Spinal cord (tissue), 10 donors: ENCODE measurements around the gene THOC7. TPM values are rescaled to one million over a fixed set of nuclear protein-coding genes. Genes with fewer than 3 reads are reported as not detected.
A peak's percentile ranks its signal among the peaks of the same experiment; 100 is the strongest.

Source experiments
- DNase-seq, 6 donors: peaks; one replicate each; pipeline versions ENCODE4 v3.0.0 to v3.0.0-alpha.2; 2013 to 2015; ENCODE audit warnings: low spot score in 6 of 6, low read depth in 4 of 6
- H3K27ac ChIP-seq: one replicate; pipeline ENCODE4 v1.5.1; 2013; ENCODE audit warnings: low read depth, low read length, control low read depth
- H3K27me3 ChIP-seq: one replicate; pipeline ENCODE4 v1.6.1; 2013; ENCODE audit warnings: low read length; ENCODE audit not compliant: control insufficient read depth, insufficient read depth
- H3K36me3 ChIP-seq: one replicate; pipeline ENCODE4 v1.6.1; 2013; ENCODE audit warnings: low read length; ENCODE audit not compliant: control insufficient read depth, insufficient read depth
- H3K4me1 ChIP-seq: one replicate; pipeline ENCODE4 v1.6.1; 2013; ENCODE audit warnings: low read length; ENCODE audit not compliant: control insufficient read depth, insufficient read depth
- H3K4me3 ChIP-seq: one replicate; pipeline ENCODE4 v1.5.1; 2013; ENCODE audit warnings: low read depth, low read length, control low read depth
- H3K9me3 ChIP-seq: one replicate; pipeline ENCODE4 v1.6.1; 2013; ENCODE audit warnings: low read length; ENCODE audit not compliant: control insufficient read depth, insufficient read depth
- WGBS: methylation state at CpG from one replicate; pipeline ENCODE4 v1.1.5; 2013; ENCODE audit warnings: missing lambda C conversion rate; ENCODE audit not compliant: insufficient coverage; 5-methylcytosine and 5-hydroxymethylcytosine counted together
- long read RNA-seq, 4 donors: transcript quantifications; one replicate each; lab custom pipeline, GENCODE V29; 2026
- polyA plus RNA-seq, 2 donors: library from polyadenylated mRNA; unstranded; fragments of 120-200 nt; gene quantifications; one replicate each; pipeline ENCODE4 v1.2.1, GENCODE V29; 2013; ENCODE audit not compliant: insufficient read length in 2 of 2
- total RNA-seq, 2 donors: library from RNA; depleted of rRNA in 1 of 2; stranded (reverse); fragments of 120-200 nt in 1 of 2; fragments of >200 nt in 1 of 2; gene quantifications; one replicate each; pipeline versions ENCODE4 v1.2.3 to v1.2.4, GENCODE V29; 2013 to 2014
- donor health status: healthy.

THOC7 gene
- total RNA-seq (10 to 100 TPM; 47.7 to 54.7 TPM), polyA plus RNA-seq (10 to 100 TPM; 78.6 to 78.9 TPM)
- long read RNA-seq, donor 1, transcript THOC7-201 (8 exons, 990 nt) = major isoform, 40 of 54 reads
- long read RNA-seq, donor 1, partial matches to known transcripts = 11 of 54 reads
- long read RNA-seq, donor 1, other reads (novel, unspliced or antisense) = 0 of 54 reads
- long read RNA-seq, donor 2, transcript THOC7-201 (8 exons, 990 nt) = major isoform, 9 of 24 reads
- long read RNA-seq, donor 2, partial matches to known transcripts = 13 of 24 reads
- long read RNA-seq, donor 2, other reads (novel, unspliced or antisense) = 0 of 24 reads
- long read RNA-seq, donor 3, transcript THOC7-201 (8 exons, 990 nt) = major isoform, 16 of 19 reads
- long read RNA-seq, donor 3, partial matches to known transcripts = 0 of 19 reads
- long read RNA-seq, donor 3, other reads (novel, unspliced or antisense) = 0 of 19 reads
- long read RNA-seq, donor 4, transcript THOC7-201 (8 exons, 990 nt) = major isoform, 43 of 69 reads
- long read RNA-seq, donor 4, transcript THOC7-204 (7 exons, 836 nt) = minor isoform, 5 of 69 reads
- long read RNA-seq, donor 4, partial matches to known transcripts = 20 of 69 reads
- long read RNA-seq, donor 4, other reads (novel, unspliced or antisense) = 0 of 69 reads

GRCh38 chr3:63863150-63864007 is at the start of gene THOC7, which contains the start of gene ATXN7:
Gene THOC7, minus strand, starts transcription at chr3:63863805. Its CDS starts 15 bp downstream, at chr3:63863790.
Gene ATXN7, plus strand, starts transcription at chr3:63863867. Its CDS starts 48,732 bp downstream, at chr3:63912599.
- no peaks in the 10 kb centered on the region for H3K36me3 ChIP-seq
- peak within 1 kb of the TSS; percentile 42 for H3K27ac ChIP-seq
- peak in 3 of 6 donors; percentile 28 to 89 (median 87) for DNase-seq
- H3K9me3 ChIP-seq = no peaks in the 10 kb centered on the region
- peaks cover 7% of the 10 kb centered on the region for H3K4me1 ChIP-seq
- peak within 1 kb of the TSS; percentile 77 for H3K4me3 ChIP-seq
- H3K27me3 ChIP-seq = no peaks in the 10 kb centered on the region
- under 1% methylated on average over 98 of the region's 98 CpGs for WGBS

GRCh38 chr3:63912768-63913588 is 49.4 kb upstream of the THOC7 start:
- Histone ChIP-seq H3K36me3 (peaks cover 7% of the 10 kb centered on the region), H3K4me1 (peaks cover 5% of the 10 kb centered on the region), H3K9me3 (no peaks in the 10 kb centered on the region), H3K27ac (peak overlapping the region; percentile 58), H3K4me3 (peak overlapping the region; percentile 53), H3K27me3 (no peaks in the 10 kb centered on the region)
- DNase-seq = peak in 2 of 6 donors; percentile 57
- 6% methylated on average over 26 of the region's 46 CpGs for WGBS

- peak within 1 kb of the TSS; percentile 85 for H3K27ac ChIP-seq
- peak in 5 of 6 donors; percentile 67 to 94 (median 68) for DNase-seq
- WGBS = under 1% methylated on average over 115 of the region's 115 CpGs
- no peaks in the 10 kb centered on the region for H3K27me3 ChIP-seq
- no peaks in the 10 kb centered on the region for H3K9me3 ChIP-seq
- peak within 1 kb of the TSS; percentile 78 for H3K4me3 ChIP-seq
- peaks cover 7% of the 10 kb centered on the region for H3K36me3 ChIP-seq
- peaks cover 5% of the 10 kb centered on the region for H3K4me1 ChIP-seq
Measured at GRCh38 chr3:63911873-63912767, 48.5 kb upstream of the THOC7 start, which contains the start of gene SCAANT1. Gene SCAANT1, minus strand, starts transcription at chr3:63912383.

GRCh38 chr3:63911509-63911872 is 47.9 kb upstream of the THOC7 start:
- Histone ChIP-seq H3K9me3 (no peaks in the 10 kb centered on the region), H3K27me3 (no peaks in the 10 kb centered on the region), H3K36me3 (peaks cover 7% of the 10 kb centered on the region), H3K27ac (peak overlapping the region; percentile 85), H3K4me1 (peaks cover 5% of the 10 kb centered on the region), H3K4me3 (peak overlapping the region; percentile 78)
- WGBS = 1% methylated on average over 18 of the region's 18 CpGs
- DNase-seq = no peak

- H3K27me3 ChIP-seq = no peaks in the 10 kb centered on the region
- H3K36me3 ChIP-seq = peaks cover 7% of the 10 kb centered on the region
- peaks cover 5% of the 10 kb centered on the region for H3K4me1 ChIP-seq
- no CpG with 5 or more reads among the region's 1 CpG for WGBS
- DNase-seq = no peak
- no peak overlapping the region for H3K4me3 ChIP-seq
- no peaks in the 10 kb centered on the region for H3K9me3 ChIP-seq
- H3K27ac ChIP-seq = no peak overlapping the region
Measured at GRCh38 chr3:63910891-63911290, 47.3 kb upstream of the THOC7 start.

GRCh38 chr3:63910001-63910400 is 46.4 kb upstream of the THOC7 start:
- no peak for DNase-seq
- peaks cover 5% of the 10 kb centered on the region for H3K4me1 ChIP-seq
- H3K9me3 ChIP-seq = no peaks in the 10 kb centered on the region
- no peak overlapping the region for H3K27ac ChIP-seq
- peaks cover 3% of the 10 kb centered on the region for H3K36me3 ChIP-seq
- H3K4me3 ChIP-seq = no peak overlapping the region
- H3K27me3 ChIP-seq = no peaks in the 10 kb centered on the region
- no CpG with 5 or more reads among the region's 4 CpGs for WGBS

- Histone ChIP-seq H3K9me3 (no peaks in the 10 kb centered on the region), H3K27me3 (no peaks in the 10 kb centered on the region), H3K4me3 (no peak overlapping the region), H3K4me1 (peaks cover 5% of the 10 kb centered on the region), H3K36me3 (no peaks in the 10 kb centered on the region), H3K27ac (no peak overlapping the region)
- DNase-seq = no peak
- WGBS = no CpG with 5 or more reads among the region's 2 CpGs
Measured at GRCh38 chr3:63909431-63909830, 45.8 kb upstream of the THOC7 start.

GRCh38 chr3:63908776-63909175 is 45.2 kb upstream of the THOC7 start:
- H3K27me3 ChIP-seq = no peaks in the 10 kb centered on the region
- H3K4me3 ChIP-seq = no peak overlapping the region
- peaks cover 5% of the 10 kb centered on the region for H3K4me1 ChIP-seq
- no peaks in the 10 kb centered on the region for H3K36me3 ChIP-seq
- H3K27ac ChIP-seq = no peak overlapping the region
- no peak for DNase-seq
- no peaks in the 10 kb centered on the region for H3K9me3 ChIP-seq
- no CpG with 5 or more reads among the region's 1 CpG for WGBS
